IPS-15b (cell line): ENCODE results near the gene MPL.

Experiments
- H3K27me3 ChIP-seq: one replicate; pipeline ENCODE4 v1.6.1; 2013; ENCODE audit warnings: low read length; ENCODE audit not compliant: control insufficient read depth, insufficient read depth
- H3K36me3 ChIP-seq: one replicate; pipeline ENCODE4 v1.6.1; 2013; ENCODE audit warnings: low read length; ENCODE audit not compliant: control insufficient read depth, insufficient read depth
- H3K4me1 ChIP-seq: one replicate; pipeline ENCODE4 v1.6.1; 2013; ENCODE audit warnings: mild to moderate bottlenecking, low read length; ENCODE audit not compliant: control insufficient read depth, insufficient read depth
- H3K4me3 ChIP-seq: one replicate; pipeline ENCODE4 v1.5.1; 2013; ENCODE audit warnings: low read depth, low read length
- H3K9ac ChIP-seq: one replicate; pipeline ENCODE4 v1.6.1; 2013; ENCODE audit warnings: low read depth, mild to moderate bottlenecking, low read length
- H3K9me3 ChIP-seq: one replicate; pipeline ENCODE4 v1.6.1; 2013; ENCODE audit warnings: mild to moderate bottlenecking, low read length; ENCODE audit not compliant: control insufficient read depth, insufficient read depth

Gene MPL

DNA sequence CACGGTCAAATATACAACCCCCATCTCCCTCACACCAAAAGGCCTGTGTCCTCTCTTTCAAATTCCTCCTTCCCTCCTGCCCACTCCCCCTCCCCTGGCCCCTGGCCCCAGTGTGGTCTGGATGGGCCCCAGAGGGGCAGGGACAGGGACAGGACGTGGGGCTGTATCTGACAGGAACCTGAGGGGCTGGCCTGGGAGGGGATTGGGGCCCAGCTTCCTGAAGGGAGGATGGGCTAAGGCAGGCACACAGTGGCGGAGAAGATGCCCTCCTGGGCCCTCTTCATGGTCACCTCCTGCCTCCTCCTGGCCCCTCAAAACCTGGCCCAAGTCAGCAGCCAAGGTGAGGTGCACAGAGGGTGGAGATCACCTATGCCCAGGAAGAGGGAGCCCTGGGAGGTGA, at the start of gene MPL:
Gene MPL, plus strand, starts transcription at position 231 of the 400 bp plus-strand sequence. Its CDS starts 31 bp downstream, at position 262.
- no peaks in the 10 kb centered on the region for H3K36me3 ChIP-seq
- no peak within 1 kb of the TSS for H3K4me3 ChIP-seq
- H3K9me3 ChIP-seq: no peaks in the 10 kb centered on the region
- H3K4me1 ChIP-seq: no peaks in the 10 kb centered on the region
- H3K9ac ChIP-seq: no peak within 1 kb of the TSS
- H3K27me3 ChIP-seq: no peaks in the 10 kb centered on the region

DNA sequence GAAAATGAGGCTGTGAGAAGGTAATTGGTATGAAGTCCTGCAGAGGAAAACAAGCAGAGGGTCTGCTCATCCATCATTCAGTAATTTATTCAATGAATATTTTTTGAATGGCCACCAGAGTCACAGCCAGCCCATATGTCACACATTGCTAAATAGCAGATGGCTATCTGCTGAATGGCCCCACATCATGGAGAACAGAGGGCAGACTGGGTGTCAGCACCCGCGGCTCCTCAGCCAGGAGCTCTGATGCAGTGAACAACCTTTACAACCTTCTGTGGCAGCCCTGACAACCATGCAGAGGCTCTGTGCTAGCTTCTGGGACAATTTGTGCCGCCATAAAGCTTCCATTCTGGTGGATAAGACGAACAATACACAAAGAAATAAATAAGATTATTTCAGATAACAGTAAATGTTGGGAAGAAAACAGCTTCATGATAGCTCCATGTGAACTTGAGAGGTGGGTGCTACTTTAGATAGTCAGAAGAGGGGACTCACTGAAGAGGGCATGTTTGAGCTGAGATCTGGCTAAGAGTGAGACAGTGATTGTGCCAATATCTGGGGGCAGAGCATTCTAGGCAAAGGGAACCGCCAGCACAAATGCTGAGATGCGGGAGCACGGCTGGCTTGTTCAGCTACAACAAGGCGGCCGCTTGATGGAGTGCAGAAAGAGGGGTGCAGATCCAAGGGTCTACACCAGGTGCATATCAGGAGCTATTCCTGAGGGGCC, 49.4 kb upstream of the MPL start:
- Histone ChIP-seq H3K4me1 (peaks cover 12% of the 10 kb centered on the region), H3K4me3 (no peak overlapping the region), H3K9ac (no peak overlapping the region), H3K36me3 (no peaks in the 10 kb centered on the region), H3K9me3 (no peaks in the 10 kb centered on the region), H3K27me3 (no peaks in the 10 kb centered on the region)

DNA sequence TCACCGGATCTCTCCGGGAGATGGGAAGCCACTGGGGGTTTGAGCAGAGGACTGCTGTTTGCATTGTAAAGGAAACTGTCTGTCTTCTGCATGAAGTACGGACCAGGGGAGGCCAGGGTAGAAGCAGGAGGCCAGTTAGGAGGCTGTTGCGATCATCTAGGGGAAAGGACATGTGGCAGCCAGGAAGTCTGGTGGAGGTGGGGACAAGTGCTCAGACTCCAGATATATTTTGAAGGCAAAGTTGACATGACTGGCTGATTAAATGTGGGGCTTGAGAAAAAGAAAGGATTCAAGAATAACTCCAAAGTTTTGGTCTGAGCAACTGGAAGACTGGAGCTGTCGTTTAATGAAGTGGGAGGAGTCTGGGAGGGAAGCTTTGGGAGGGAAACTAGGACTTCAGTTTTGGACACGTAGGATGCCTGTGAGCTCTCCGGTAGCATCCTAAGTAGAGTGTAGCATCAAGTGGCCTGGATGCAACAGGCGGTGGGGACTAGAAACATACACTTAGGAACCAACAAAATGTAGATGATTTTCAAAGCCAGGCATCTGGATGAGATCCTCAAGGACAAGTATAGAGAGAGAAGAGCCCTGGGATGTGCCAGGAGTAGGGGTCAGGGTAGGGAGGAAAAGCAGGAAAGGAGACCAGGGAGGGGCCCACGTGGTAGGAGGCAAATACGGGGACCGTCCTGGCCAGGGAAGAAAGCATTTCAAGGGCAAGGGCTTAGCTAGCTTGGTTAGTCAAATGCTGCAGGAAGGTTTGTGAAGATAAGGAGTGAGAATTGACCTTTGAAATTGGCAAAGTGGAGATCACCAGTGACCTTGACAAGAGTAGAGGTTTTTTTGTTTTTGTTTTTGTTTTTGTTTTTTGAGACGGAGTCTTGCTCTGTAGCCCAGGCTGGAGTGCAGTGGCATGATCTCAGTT, 48.6 kb upstream of the MPL start:
- no peaks in the 10 kb centered on the region for H3K36me3 ChIP-seq
- peaks cover 12% of the 10 kb centered on the region for H3K4me1 ChIP-seq
- no peak overlapping the region for H3K4me3 ChIP-seq
- no peaks in the 10 kb centered on the region for H3K27me3 ChIP-seq
- H3K9ac ChIP-seq: no peak overlapping the region
- no peaks in the 10 kb centered on the region for H3K9me3 ChIP-seq

DNA sequence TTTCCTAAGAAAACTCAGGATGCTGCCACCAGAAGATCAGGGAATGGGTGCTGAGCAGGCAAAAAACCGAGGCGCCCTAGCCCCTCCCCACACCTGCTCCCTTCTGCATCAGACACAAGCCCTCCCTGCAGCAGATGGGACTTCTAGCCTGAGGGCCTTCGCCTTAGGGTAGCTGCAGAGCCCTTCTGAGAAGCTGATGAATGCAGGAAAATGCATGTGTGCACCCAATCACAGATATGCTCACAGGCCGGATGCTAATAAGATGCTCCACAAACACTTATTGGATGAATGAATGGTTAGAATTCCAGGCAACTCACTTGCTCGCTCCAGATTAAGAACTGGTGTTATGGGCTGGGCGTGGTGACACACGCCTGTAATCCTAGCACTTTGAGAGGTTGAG, 45.4 kb upstream of the MPL start:
- no peak overlapping the region for H3K4me3 ChIP-seq
- peaks cover 13% of the 10 kb centered on the region for H3K4me1 ChIP-seq
- H3K27me3 ChIP-seq: no peaks in the 10 kb centered on the region
- H3K9me3 ChIP-seq: no peaks in the 10 kb centered on the region
- no peak overlapping the region for H3K9ac ChIP-seq
- H3K36me3 ChIP-seq: no peaks in the 10 kb centered on the region

DNA sequence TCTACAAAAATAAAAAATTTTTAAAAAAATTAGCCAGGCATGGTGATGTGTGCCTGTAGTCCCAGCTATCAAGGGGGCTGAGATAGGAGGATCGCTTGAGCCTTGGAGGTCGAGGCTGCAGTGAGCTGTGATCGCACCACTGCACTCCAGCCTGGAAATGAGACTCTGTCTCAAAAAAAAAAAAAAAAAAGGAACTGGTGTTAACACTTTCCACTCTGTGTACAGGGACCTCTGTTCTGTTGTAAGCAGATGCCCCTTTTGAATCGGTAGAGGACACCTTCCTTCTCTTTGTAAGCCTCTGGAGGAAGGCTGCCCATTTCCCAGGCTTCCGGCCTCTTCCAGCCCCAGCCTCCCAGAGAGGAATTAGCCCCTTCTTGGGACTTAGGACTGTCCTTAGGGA, 44.9 kb upstream of the MPL start:
- Histone ChIP-seq H3K4me1 (peaks cover 13% of the 10 kb centered on the region), H3K27me3 (no peaks in the 10 kb centered on the region), H3K9ac (no peak overlapping the region), H3K36me3 (no peaks in the 10 kb centered on the region), H3K4me3 (no peak overlapping the region), H3K9me3 (no peaks in the 10 kb centered on the region)

DNA sequence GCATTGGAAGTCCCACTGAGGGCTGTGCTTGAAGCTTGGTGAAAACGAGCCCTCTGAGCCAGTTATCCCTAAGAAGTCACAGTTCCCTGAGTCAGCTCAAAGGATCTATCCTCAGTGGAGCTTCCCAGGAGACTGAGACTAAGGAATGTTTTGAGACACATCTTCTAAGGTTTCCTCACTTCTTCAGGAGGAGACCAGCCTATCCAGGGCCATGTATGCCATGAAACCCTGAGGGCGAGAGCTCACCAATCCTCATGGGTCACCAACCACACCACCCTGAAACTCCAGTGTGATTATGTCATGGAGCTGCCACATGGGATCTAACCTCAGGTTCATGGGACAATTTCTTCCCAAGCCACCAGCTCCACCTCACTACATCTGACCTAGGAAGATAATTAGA, 44.4 kb upstream of the MPL start:
- no peaks in the 10 kb centered on the region for H3K27me3 ChIP-seq
- H3K9ac ChIP-seq: no peak overlapping the region
- no peaks in the 10 kb centered on the region for H3K36me3 ChIP-seq
- no peaks in the 10 kb centered on the region for H3K9me3 ChIP-seq
- peaks cover 13% of the 10 kb centered on the region for H3K4me1 ChIP-seq
- no peak overlapping the region for H3K4me3 ChIP-seq

DNA sequence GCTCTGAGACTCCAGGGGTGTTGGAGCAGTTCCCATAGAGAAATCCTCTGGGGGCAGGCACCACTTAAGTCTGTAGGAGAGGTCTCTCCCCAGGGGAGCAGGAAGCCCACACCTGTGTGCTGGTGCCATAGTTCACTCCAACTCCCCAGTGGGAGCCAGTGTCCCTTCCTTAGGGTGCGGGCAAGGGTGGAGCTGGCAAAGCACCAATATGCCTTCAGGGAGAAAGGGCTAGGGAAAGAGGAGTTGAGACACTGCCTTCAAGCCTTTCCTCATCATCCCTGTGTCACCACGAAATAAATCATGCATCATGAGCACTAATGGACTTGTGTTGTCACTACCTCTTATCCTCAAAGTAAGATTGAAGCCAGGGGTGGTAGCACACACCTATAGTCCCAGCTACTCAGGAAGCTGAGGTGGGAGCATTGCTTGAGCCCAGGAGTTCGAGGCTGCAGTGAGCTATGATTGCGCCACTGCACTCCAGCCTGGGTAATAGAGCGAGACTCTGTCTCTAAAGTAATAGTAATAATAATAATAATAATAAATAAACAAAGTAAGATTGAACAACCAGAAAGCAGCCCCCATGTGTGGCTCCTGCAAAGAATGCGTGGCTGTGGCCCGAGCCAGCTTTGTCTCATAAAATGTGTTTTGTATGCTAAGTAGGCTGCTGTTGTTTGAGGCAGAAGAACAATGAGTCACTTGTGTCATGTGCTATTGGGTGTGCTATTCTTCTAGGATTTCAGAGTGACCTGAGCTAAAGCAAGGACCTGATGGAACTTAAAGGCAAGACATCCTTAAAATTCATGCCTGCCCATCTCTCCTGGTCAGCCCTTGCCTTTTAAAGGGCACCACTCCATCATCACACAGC, 43.5 kb upstream of the MPL start:
- H3K27me3 ChIP-seq: no peaks in the 10 kb centered on the region
- peaks cover 14% of the 10 kb centered on the region for H3K4me1 ChIP-seq
- H3K9me3 ChIP-seq: no peaks in the 10 kb centered on the region
- H3K9ac ChIP-seq: no peak overlapping the region
- H3K36me3 ChIP-seq: no peaks in the 10 kb centered on the region
- H3K4me3 ChIP-seq: no peak overlapping the region

DNA sequence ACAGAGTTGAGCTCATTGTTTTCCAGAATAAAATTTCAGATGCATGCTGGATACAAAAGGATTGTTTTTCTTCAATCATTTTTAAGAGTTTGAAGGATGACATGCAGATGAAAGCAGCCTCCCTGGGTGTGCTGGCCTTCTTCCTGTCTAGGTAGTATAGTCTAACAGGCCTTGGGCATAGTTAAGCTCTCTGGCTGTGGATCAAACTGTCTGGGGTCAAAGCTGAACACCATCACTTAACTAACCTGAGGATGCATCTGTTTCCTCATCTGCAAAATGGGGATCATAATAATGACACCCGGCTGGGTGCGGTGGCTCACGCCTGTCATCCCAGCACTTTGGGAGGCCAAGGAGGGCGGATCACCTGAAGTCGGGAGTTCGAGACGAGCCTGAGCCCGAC, 42.9 kb upstream of the MPL start:
- Histone ChIP-seq H3K36me3 (no peaks in the 10 kb centered on the region), H3K9me3 (no peaks in the 10 kb centered on the region), H3K27me3 (no peaks in the 10 kb centered on the region), H3K9ac (no peak overlapping the region), H3K4me1 (peaks cover 19% of the 10 kb centered on the region), H3K4me3 (no peak overlapping the region)

DNA sequence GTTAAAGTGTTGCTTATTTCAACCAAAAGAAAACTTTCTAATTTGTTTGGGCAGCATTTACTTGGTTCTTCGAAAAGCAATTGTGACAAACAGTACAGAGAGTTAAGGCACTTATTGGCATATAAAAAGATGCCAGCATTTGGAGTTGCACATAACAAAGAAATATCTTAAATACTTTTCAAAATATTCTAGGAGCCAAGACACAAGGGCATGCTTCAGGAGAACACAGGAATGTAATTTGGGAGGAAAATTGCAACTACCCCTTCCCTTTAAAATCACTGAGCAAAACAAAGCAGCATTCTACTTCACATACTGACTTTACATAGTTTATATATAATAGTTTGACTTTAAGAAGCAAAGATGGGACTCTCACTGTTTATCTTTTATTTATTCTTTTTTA, 41.4 kb upstream of the MPL start:
- Histone ChIP-seq H3K36me3 (no peaks in the 10 kb centered on the region), H3K4me1 (peaks cover 19% of the 10 kb centered on the region), H3K27me3 (no peaks in the 10 kb centered on the region), H3K9me3 (no peaks in the 10 kb centered on the region), H3K9ac (no peak overlapping the region), H3K4me3 (no peak overlapping the region)

DNA sequence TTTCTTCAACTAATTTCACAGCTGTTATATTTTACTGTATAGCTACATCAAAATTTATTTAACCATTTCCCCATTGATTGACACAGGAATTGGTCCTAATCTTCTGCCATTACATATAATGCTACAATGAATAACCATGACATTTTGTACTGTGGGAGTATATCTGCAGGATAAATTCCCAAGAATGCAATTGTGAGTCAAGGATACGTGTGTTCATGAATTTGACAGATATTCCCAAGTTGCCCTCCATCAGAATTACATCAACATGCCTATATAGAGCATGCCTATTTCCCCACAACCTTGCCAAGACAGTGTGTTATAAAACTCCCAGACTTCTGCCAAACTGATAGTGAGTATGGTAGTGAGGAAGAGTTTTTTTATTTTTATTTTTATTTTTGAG, 39.6 kb upstream of the MPL start:
- peaks cover 19% of the 10 kb centered on the region for H3K4me1 ChIP-seq
- no peak overlapping the region for H3K4me3 ChIP-seq
- no peaks in the 10 kb centered on the region for H3K36me3 ChIP-seq
- H3K27me3 ChIP-seq: no peaks in the 10 kb centered on the region
- no peak overlapping the region for H3K9ac ChIP-seq
- no peaks in the 10 kb centered on the region for H3K9me3 ChIP-seq

DNA sequence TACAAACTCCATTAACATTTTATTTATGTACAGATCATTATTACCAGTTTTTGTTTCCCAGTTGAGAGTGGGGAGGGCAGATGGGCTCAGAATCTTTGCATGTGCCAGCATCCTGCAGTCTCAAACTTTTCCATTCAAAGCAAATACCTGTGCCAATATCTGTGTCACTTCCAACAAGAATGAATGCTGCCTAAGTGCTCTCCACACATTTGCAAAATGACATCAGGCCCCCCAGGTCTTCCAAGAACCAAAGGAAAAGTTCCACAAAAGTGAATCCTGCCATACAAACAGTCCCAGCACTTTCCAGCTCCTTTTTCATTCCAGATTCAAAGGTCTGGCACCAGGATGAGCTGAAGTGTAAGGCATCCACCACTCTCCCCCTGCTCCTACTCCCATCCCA, 38.5 kb upstream of the MPL start:
- Histone ChIP-seq H3K27me3 (no peaks in the 10 kb centered on the region), H3K9me3 (no peaks in the 10 kb centered on the region), H3K4me3 (no peak overlapping the region), H3K9ac (no peak overlapping the region), H3K4me1 (peaks cover 19% of the 10 kb centered on the region), H3K36me3 (no peaks in the 10 kb centered on the region)
